Type B pancreatic cell (in vitro differentiated cells): ENCODE results near the gene NBEA. TPM values are rescaled to one million over a fixed set of nuclear protein-coding genes. Genes with fewer than 3 reads are reported as not detected.

Experiments
- DNase-seq: peaks from one replicate; pipeline ENCODE4 v3.0.0; 2021; ENCODE audit warnings: mixed read lengths; ENCODE audit not compliant: unreplicated experiment; ENCODE audit errors: extremely low spot score
- H3K27ac Mint-ChIP-seq: 2 replicates; pipeline ENCODE4 v1.8.0; 2021; ENCODE audit warnings: mild to moderate bottlenecking, mixed read lengths
- H3K27me3 Mint-ChIP-seq: 2 replicates; pipeline ENCODE4 v1.8.0; 2021; ENCODE audit warnings: mixed read lengths
- H3K36me3 Mint-ChIP-seq: 2 replicates; pipeline ENCODE4 v1.8.0; 2021; ENCODE audit warnings: mixed read lengths
- H3K4me1 Mint-ChIP-seq: one replicate; pipeline ENCODE4 v1.8.0; 2021; ENCODE audit warnings: mixed read lengths; ENCODE audit not compliant: unreplicated experiment
- H3K4me3 Mint-ChIP-seq: 2 replicates; pipeline ENCODE4 v1.8.0; 2021; ENCODE audit warnings: mild to moderate bottlenecking, mixed read lengths
- H3K9me3 Mint-ChIP-seq: 2 replicates; pipeline ENCODE4 v1.8.0; 2021; ENCODE audit warnings: mixed read lengths
- total RNA-seq: library from RNA; stranded (reverse); gene quantifications from 2 replicates; pipeline ENCODE4 v1.2.1, GENCODE V29; 2021; ENCODE audit warnings: low replicate concordance
- TF ChIP-seq, protein P1 (sequence below): fragments of 200-600 bp; sonication (generic); conservative IDR thresholded peaks from 2 replicates; pipeline ENCODE4 v1.5.0; 2021; ENCODE audit warnings: antibody characterized with exemption, mild to moderate bottlenecking

The NBEA gene
- total RNA-seq, 1 donor from 2014 or later = 20.8 TPM

DNA sequence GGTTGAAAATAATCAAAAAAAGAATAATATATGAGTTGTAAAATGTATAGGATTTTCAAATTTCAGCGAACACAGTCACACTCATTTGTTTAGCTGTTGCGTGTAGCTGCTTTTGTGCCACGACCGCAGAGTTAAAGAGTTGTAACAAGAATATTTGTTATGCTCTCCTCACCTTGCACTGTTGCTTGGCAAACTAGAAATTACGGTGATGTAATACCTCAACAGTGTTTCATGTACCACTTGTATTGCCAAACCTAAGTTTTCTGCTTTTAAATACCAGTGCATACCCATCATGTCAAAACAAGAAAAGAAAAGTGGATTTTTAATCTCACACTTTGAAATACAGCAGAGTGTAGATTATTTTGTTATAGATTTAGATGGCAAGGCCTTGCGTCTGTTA lies 201.1 kb downstream of the NBEA start:
- Mint-ChIP-seq H3K36me3 (peaks cover 7% of the 10 kb centered on the region), H3K4me1 (peaks cover 4% of the 10 kb centered on the region), H3K27ac (no peak overlapping the region), H3K9me3 (no peaks in the 10 kb centered on the region), H3K4me3 (no peak overlapping the region), H3K27me3 (no peaks in the 10 kb centered on the region)
- TF ChIP-seq, protein P1, sequence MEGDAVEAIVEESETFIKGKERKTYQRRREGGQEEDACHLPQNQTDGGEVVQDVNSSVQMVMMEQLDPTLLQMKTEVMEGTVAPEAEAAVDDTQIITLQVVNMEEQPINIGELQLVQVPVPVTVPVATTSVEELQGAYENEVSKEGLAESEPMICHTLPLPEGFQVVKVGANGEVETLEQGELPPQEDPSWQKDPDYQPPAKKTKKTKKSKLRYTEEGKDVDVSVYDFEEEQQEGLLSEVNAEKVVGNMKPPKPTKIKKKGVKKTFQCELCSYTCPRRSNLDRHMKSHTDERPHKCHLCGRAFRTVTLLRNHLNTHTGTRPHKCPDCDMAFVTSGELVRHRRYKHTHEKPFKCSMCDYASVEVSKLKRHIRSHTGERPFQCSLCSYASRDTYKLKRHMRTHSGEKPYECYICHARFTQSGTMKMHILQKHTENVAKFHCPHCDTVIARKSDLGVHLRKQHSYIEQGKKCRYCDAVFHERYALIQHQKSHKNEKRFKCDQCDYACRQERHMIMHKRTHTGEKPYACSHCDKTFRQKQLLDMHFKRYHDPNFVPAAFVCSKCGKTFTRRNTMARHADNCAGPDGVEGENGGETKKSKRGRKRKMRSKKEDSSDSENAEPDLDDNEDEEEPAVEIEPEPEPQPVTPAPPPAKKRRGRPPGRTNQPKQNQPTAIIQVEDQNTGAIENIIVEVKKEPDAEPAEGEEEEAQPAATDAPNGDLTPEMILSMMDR = no peak
- no peak for DNase-seq

DNA sequence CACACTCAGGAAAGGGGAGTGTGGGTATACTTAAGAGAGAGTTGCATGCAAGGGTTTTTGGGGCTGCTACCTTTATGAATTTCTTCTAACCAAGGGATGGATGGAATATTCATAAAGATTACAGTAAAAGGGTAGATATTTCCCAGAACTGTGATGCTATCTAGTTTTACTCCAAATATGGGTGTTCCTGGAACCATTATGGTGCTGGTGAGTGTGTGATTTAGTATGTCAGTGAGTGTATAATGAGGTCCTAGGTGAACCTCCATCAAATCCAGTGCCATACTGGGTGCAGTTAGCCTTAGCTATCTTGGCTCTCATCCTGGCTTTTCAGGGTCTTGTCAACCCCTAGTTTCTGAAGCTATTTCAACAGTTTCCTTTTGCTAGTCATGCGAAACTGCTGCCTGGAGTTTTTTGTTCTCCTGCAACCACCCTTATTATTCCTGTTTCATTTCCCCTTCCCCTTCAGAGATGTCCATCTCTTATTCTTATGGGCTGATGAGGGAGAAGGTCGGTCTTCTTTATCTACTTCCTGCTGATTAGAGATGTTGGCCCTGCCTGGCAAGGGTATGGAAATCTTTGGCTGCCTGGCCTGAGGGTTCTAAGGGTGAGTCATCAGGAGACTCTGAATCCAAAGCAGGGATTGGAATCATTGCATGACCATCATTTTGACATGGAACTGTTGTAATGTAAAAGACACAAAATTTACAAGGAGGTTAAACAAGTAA lies 202.3 kb downstream of the NBEA start:
- TF ChIP-seq, protein P1 = no peak
- no peaks in the 10 kb centered on the region for H3K27me3 Mint-ChIP-seq
- peaks cover 3% of the 10 kb centered on the region for H3K4me1 Mint-ChIP-seq
- H3K4me3 Mint-ChIP-seq = no peak overlapping the region
- no peak overlapping the region for H3K27ac Mint-ChIP-seq
- DNase-seq = no peak
- H3K9me3 Mint-ChIP-seq = no peaks in the 10 kb centered on the region
- H3K36me3 Mint-ChIP-seq = peaks cover 7% of the 10 kb centered on the region

DNA sequence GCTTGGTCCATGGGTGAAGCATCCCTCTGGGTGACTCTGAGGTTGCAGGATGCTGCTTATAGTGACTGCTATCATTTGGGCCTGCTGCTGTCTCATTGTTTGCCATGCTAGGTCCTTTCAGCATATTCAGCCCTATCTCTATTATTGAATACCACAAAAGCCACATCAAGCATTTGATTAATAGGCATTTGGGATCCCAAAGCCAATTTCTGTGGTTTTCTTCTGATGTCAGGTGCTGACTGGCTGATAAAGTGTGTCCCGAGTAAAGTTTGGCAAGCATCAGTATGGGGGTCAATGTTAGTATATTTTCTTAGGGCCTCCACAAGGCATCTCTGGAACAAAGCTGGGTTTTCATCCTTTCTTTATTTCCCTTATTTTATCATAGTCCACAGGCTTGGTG lies 204.6 kb downstream of the NBEA start:
- Mint-ChIP-seq H3K4me1 (no peaks in the 10 kb centered on the region), H3K27me3 (no peaks in the 10 kb centered on the region), H3K9me3 (no peaks in the 10 kb centered on the region), H3K36me3 (peaks cover 7% of the 10 kb centered on the region), H3K27ac (no peak overlapping the region), H3K4me3 (no peak overlapping the region)
- DNase-seq = no peak
- TF ChIP-seq, protein P1 = no peak

DNA sequence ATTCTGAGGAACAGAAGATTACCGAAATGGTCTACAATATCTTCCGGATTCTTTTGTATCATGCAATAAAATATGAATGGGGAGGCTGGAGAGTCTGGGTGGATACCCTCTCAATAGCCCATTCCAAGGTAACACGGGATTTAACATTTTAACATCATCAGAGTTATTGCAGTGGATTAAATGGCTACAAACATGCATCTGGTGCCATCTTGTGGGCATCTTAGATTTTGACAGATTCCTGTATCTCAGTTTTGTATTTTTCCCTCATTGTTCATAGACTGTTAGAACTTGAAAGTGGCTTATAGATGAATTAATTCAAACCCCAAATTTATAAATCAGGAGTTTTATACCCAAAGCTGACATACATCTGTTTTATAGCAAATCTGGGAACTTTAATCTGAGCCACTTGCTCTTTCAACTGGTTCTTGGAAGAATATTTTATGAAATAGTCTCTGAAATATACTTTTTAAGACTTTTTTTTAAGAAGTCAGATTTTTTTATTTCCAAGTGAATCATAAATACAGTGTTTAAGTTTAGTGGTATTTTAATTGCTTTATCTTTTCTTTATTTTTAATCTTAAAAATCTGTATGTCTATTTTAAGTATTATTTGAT lies 215.2 kb downstream of the NBEA start:
- Mint-ChIP-seq H3K36me3 (no peaks in the 10 kb centered on the region), H3K4me1 (peaks cover 4% of the 10 kb centered on the region), H3K27me3 (no peaks in the 10 kb centered on the region), H3K27ac (no peak overlapping the region), H3K9me3 (no peaks in the 10 kb centered on the region), H3K4me3 (no peak overlapping the region)
- DNase-seq = no peak
- TF ChIP-seq, protein P1 = peak; percentile 92

DNA sequence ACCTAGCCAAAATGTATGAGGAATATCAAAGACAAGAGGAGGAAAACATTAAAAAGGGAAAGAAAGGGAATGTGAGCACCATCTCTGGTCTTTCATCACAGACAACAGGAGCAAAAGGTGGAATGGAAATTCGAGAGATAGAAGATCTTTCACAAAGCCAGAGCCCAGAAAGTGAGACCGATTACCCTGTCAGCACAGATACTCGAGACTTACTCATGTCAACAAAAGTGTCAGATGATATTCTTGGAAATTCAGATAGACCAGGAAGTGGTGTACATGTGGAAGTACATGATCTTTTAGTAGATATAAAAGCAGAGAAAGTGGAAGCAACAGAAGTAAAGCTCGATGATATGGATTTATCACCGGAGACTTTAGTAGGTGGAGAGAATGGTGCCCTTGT lies 217.0 kb downstream of the NBEA start:
- H3K4me1 Mint-ChIP-seq = peaks cover 4% of the 10 kb centered on the region
- H3K36me3 Mint-ChIP-seq = no peaks in the 10 kb centered on the region
- DNase-seq = no peak
- H3K4me3 Mint-ChIP-seq = no peak overlapping the region
- TF ChIP-seq, protein P1 = no peak
- H3K9me3 Mint-ChIP-seq = no peaks in the 10 kb centered on the region
- no peaks in the 10 kb centered on the region for H3K27me3 Mint-ChIP-seq
- H3K27ac Mint-ChIP-seq = no peak overlapping the region
